NCI-H2029 treated with DMSO at 0.1 percent for 48 hours (cell line): ENCODE data around the gene KIRREL3.
A peak's percentile ranks its signal among the peaks of the same experiment; 100 is the strongest.

ENCODE experiments used
- DNase-seq: peaks from one replicate; lab custom pipeline; 2025; lab: John Stamatoyannopoulos, UW

Gene KIRREL3

GRCh38 chr11:126739499-126740145 is 260.9 kb downstream of the KIRREL3 start:
- no peak for DNase-seq

GRCh38 chr11:126738295-126739031 is 262.1 kb downstream of the KIRREL3 start:
- DNase-seq = no peak

GRCh38 chr11:126736682-126737572 is 263.6 kb downstream of the KIRREL3 start:
- DNase-seq = no peak

GRCh38 chr11:126734752-126735151 is 265.8 kb downstream of the KIRREL3 start:
- no peak for DNase-seq

GRCh38 chr11:126733685-126734084 is 266.9 kb downstream of the KIRREL3 start:
- DNase-seq = no peak

GRCh38 chr11:126732981-126733380 is 267.6 kb downstream of the KIRREL3 start:
- DNase-seq = no peak

- no peak for DNase-seq
These were observed 268.9 kb downstream of the KIRREL3 start for GRCh38 chr11:126731576-126732142.

GRCh38 chr11:126727381-126727780 is 273.2 kb downstream of the KIRREL3 start:
- DNase-seq = no peak

- DNase-seq = no peak
These were observed 275.0 kb downstream of the KIRREL3 start for GRCh38 chr11:126725521-126725920.

- DNase-seq = no peak
These were observed 275.5 kb downstream of the KIRREL3 start for GRCh38 chr11:126725043-126725442.

- DNase-seq = no peak
These were observed 276.9 kb downstream of the KIRREL3 start for GRCh38 chr11:126723665-126724045.

- no peak for DNase-seq
These were observed 277.5 kb downstream of the KIRREL3 start for GRCh38 chr11:126722956-126723664.

GRCh38 chr11:126722006-126722736 is 278.4 kb downstream of the KIRREL3 start:
- DNase-seq = no peak

GRCh38 chr11:126720539-126721235 is 279.9 kb downstream of the KIRREL3 start:
- no peak for DNase-seq

- no peak for DNase-seq
These were observed 280.8 kb downstream of the KIRREL3 start for GRCh38 chr11:126719740-126720139.

- no peak for DNase-seq
These were observed 282.3 kb downstream of the KIRREL3 start for GRCh38 chr11:126718276-126718675.

GRCh38 chr11:126716456-126717083 is 284.0 kb downstream of the KIRREL3 start:
- DNase-seq = peak; percentile 58

GRCh38 chr11:126713806-126714205 is 286.8 kb downstream of the KIRREL3 start:
- DNase-seq = no peak

GRCh38 chr11:126711977-126712625 is 288.5 kb downstream of the KIRREL3 start:
- DNase-seq = no peak
